ENCODE results near the gene ROR2. TPM values are rescaled to one million over a fixed set of nuclear protein-coding genes. Genes with fewer than 3 reads are reported as not detected.

Gene ROR2
- total RNA-seq, 1 experiment from 2014 or later, result 0.84 TPM

DNA sequence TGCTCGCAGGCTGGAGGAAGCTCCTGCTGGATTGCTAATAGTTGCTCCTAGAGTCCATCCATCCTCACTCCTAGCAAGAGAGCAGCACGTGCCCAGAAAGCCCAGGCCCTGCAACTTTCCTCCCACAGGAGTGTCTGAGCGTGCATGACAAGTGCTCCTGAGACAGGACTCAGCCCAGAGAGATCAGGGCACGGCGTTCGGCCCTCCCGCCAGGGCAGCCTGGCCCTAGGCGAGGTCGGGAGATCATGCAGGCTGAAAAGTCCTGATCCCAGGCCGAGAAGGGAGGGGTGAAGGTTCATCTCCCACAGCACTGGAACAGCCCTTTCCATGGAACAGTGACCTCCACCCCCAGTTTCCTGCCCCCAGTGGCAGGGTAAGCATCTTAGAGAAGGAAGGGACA lies 94.8 kb downstream of the ROR2 start:
- H3K4me1 Mint-ChIP-seq (ENCODE audit: insufficient read depth, unreplicated experiment), result no peaks in the 10 kb centered on the region
- H3K9me3 Mint-ChIP-seq (ENCODE audit: unreplicated experiment), result no peaks in the 10 kb centered on the region
- H3K27me3 Mint-ChIP-seq (ENCODE audit: insufficient read depth, unreplicated experiment), result peaks cover 10% of the 10 kb centered on the region
- POLR2A ChIA-PET, result no interaction called here
- CTCF ChIA-PET, result no interaction called here
- intact Hi-C loops (cut with micrococcal nuclease), result no loop called here
- H3K4me3 Mint-ChIP-seq (ENCODE audit: unreplicated experiment), result no peak overlapping the region
- TF ChIP-seq, protein P1, sequence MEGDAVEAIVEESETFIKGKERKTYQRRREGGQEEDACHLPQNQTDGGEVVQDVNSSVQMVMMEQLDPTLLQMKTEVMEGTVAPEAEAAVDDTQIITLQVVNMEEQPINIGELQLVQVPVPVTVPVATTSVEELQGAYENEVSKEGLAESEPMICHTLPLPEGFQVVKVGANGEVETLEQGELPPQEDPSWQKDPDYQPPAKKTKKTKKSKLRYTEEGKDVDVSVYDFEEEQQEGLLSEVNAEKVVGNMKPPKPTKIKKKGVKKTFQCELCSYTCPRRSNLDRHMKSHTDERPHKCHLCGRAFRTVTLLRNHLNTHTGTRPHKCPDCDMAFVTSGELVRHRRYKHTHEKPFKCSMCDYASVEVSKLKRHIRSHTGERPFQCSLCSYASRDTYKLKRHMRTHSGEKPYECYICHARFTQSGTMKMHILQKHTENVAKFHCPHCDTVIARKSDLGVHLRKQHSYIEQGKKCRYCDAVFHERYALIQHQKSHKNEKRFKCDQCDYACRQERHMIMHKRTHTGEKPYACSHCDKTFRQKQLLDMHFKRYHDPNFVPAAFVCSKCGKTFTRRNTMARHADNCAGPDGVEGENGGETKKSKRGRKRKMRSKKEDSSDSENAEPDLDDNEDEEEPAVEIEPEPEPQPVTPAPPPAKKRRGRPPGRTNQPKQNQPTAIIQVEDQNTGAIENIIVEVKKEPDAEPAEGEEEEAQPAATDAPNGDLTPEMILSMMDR (IDR thresholded peaks at IDR 0.05; ENCODE audit: unreplicated experiment), result no peak
- no peaks in the 10 kb centered on the region for H3K36me3 Mint-ChIP-seq (ENCODE audit: insufficient read depth, unreplicated experiment)
- BruUV-seq (replicated peaks), result no TSS peak
- DNase-seq (ENCODE audit: unreplicated experiment), result no peak
- no peak overlapping the region for H3K27ac Mint-ChIP-seq (ENCODE audit: low read depth, unreplicated experiment)

DNA sequence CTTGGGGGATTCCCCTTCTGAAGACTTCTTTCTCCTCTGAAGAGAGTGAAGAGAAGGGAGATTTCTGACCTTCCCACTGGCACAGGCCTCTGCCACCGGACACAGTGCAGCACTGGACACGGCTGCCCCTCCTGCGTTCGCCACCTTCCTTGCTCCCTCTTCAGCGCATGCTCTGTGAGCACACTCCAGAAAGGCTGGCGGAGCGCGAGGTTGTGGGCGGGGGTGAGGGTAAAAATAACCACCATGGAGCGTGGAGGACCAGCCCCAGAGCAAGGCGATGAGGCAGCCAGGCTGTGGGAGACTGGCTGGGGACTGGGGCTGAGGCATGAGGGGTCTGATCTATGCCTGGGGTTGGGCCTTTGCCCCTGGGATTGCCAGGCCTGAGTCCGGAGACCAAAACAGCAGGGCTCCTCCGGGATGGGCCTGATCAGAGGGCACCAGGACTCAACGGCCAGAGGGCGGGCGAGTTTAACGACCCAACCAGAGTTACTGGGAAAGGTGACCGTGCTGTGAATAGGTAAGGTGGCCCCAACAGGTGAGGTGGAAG lies 97.2 kb downstream of the ROR2 start:
- no peak for DNase-seq (ENCODE audit: unreplicated experiment)
- no peaks in the 10 kb centered on the region for H3K36me3 Mint-ChIP-seq (ENCODE audit: insufficient read depth, unreplicated experiment)
- H3K4me3 Mint-ChIP-seq (ENCODE audit: unreplicated experiment), result no peak overlapping the region
- no peaks in the 10 kb centered on the region for H3K9me3 Mint-ChIP-seq (ENCODE audit: unreplicated experiment)
- TF ChIP-seq, protein P1 (IDR thresholded peaks at IDR 0.05; ENCODE audit: unreplicated experiment), result no peak
- H3K27me3 Mint-ChIP-seq (ENCODE audit: insufficient read depth, unreplicated experiment), result peaks cover 13% of the 10 kb centered on the region
- intact Hi-C loops (cut with micrococcal nuclease), result no loop called here
- POLR2A ChIA-PET, result no interaction called here
- CTCF ChIA-PET, result no interaction called here
- no peak overlapping the region for H3K27ac Mint-ChIP-seq (ENCODE audit: low read depth, unreplicated experiment)
- BruUV-seq (replicated peaks), result no TSS peak
- no peaks in the 10 kb centered on the region for H3K4me1 Mint-ChIP-seq (ENCODE audit: insufficient read depth, unreplicated experiment)

DNA sequence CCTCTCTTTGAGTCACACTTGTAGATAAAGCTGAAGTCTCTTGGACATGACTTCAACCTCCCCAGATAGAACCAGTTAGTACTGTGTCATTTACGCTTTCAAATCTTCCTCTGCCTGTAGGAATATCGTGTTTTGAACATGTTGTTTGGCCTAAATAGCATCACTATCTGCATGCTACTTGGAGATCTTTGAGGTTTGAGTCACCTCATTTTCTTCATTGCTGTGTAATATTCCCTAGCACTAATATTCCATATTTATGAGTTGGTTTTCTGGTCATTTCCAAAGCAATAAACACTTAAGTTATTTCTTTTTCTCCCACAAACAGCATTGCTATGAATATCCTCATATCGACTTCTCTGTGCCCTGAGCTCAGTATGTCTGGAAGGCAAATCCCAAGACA lies 100.3 kb downstream of the ROR2 start:
- CTCF ChIA-PET, result no interaction called here
- TF ChIP-seq, protein P1 (IDR thresholded peaks at IDR 0.05; ENCODE audit: unreplicated experiment), result no peak
- no TSS peak for BruUV-seq (replicated peaks)
- Mint-ChIP-seq H3K9me3 (ENCODE audit: unreplicated experiment) (no peaks in the 10 kb centered on the region), H3K27me3 (ENCODE audit: insufficient read depth, unreplicated experiment) (peaks cover 21% of the 10 kb centered on the region), H3K4me3 (ENCODE audit: unreplicated experiment) (no peak overlapping the region), H3K36me3 (ENCODE audit: insufficient read depth, unreplicated experiment) (no peaks in the 10 kb centered on the region), H3K4me1 (ENCODE audit: insufficient read depth, unreplicated experiment) (no peaks in the 10 kb centered on the region), H3K27ac (ENCODE audit: low read depth, unreplicated experiment) (no peak overlapping the region)
- no peak for DNase-seq (ENCODE audit: unreplicated experiment)
- intact Hi-C loops (cut with micrococcal nuclease), result no loop called here
- POLR2A ChIA-PET, result no interaction called here

DNA sequence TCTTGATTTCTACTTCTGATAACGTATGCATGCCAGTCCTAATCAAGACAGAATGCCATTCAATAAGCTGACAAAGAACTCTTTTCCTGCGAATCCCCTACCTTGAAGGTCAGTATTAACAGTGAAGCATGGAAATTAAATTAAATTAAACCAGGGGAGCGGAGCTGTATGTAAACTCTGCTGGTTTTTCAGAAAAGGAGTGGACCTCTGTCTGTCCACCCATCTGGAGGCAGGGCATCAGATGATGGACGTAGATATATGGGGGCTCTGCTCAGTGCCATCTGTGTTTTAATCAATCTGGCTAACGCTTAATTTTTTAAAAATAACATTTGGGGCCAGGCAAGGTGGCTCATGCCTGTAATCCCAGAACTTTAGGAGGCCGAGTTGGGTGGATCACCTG lies 101.9 kb downstream of the ROR2 start:
- Mint-ChIP-seq H3K9me3 (ENCODE audit: unreplicated experiment) (no peaks in the 10 kb centered on the region), H3K27ac (ENCODE audit: low read depth, unreplicated experiment) (no peak overlapping the region), H3K27me3 (ENCODE audit: insufficient read depth, unreplicated experiment) (peaks cover 21% of the 10 kb centered on the region), H3K36me3 (ENCODE audit: insufficient read depth, unreplicated experiment) (no peaks in the 10 kb centered on the region), H3K4me1 (ENCODE audit: insufficient read depth, unreplicated experiment) (no peaks in the 10 kb centered on the region), H3K4me3 (ENCODE audit: unreplicated experiment) (no peak overlapping the region)
- intact Hi-C loops (cut with micrococcal nuclease), result no loop called here
- CTCF ChIA-PET, result no interaction called here
- TF ChIP-seq, protein P1 (IDR thresholded peaks at IDR 0.05; ENCODE audit: unreplicated experiment), result no peak
- POLR2A ChIA-PET, result interaction anchor here (0.6 kb wide), 1 partner anchor 32 kb away, joined by 3 read pairs; no protein-coding TSS in a partner anchor
- DNase-seq (ENCODE audit: unreplicated experiment), result no peak
- no TSS peak for BruUV-seq (replicated peaks)
